DMS114 treated with DMSO at 0.1 percent for 48 hours (cell line): ENCODE measurements around the gene HID1.
"Not testable (repeated sequence)": the region's sequence is repeated elsewhere in the genome, so short reads cannot be mapped to it uniquely, and the experiment has no call there.

Experiments used
- DNase-seq: peaks from one replicate; lab custom pipeline; 2025; ENCODE audit not compliant: unreplicated experiment; lab: John Stamatoyannopoulos, UW

The HID1 gene

DNA sequence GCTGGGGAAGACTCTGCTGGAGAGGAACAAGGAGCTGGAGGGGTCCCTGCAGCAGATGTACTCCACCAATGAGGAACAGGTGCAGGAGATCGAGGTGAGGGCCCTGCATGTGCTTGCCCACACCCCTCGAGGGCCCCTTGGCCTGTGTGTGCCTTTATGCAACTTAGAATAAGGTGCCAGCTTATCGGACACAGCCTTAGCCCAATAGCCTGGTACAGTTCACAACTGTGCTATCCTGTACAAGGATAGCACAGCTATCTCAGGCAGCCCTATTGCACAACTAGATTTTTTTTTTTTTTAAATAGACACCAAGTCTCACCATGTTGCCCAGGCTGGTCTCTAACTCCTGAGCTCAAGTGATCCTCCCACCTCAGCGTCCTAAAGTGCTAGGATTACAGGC lies 27.0 kb upstream of the HID1 start:
- DNase-seq: no peak

DNA sequence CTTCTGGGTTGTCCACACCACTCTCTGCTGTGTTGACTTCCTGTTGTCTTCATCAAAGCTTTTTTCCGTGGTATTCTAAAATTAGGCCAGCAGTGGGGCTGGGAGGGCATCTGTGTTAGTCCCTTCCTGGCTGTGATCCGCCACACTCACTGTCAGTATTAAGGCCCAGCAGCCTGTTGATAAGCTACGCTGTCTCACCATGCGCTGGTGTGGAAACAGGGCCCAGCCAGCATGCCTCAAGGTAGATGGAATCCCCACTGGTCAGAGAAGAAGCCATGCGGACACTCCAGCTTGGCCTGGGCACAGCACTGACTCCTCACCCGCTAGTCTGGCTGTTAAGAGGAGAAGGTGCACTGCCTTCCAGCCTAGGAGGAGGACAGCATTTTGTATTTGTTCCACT lies 26.2 kb upstream of the HID1 start:
- no peak for DNase-seq

DNA sequence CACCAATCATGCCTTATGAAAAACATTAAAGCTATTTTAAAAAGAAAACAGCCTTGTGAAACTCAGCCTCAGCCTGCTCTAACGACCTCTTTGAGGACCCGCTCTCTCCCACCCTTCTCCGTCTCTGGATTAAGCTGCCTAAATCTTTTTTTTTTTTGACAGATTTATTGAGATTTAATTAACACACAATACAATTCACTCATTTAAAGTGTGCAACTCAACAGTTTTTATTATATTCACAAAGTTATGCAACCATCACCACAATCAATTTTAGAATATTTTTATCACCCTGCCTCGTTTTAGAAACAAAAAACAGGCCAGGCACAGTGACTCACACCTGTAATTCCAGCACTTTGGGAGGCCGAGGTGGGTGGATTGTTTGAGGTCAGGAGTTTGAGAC lies 23.3 kb upstream of the HID1 start:
- no peak for DNase-seq

- no peak for DNase-seq
Measured at GRCh38 chr17:74994440-74994839, 21.9 kb upstream of the HID1 start.

DNA sequence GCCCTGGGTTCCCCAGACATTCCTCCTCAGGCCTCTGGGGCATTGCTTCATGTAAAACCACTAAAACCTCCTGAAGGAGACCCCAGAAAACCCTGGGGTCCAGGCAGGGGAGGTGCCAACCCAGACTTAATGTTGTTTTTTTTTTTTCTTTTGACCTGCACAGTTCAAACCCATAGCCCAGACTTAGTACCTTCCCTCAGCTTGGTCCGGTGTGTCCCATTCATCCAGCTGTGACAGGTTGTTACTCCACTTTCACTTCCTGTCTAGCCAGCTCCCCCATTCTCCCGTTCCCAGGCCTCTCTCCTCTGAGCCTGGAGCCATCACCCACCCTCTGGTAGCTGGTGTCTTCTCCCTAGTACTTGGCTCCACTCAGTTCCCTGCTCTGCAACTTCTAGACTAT lies 19.7 kb upstream of the HID1 start:
- DNase-seq: no peak

GRCh38 chr17:74990581-74991105 lies 18.1 kb upstream of the HID1 start:
- DNase-seq: no peak

DNA sequence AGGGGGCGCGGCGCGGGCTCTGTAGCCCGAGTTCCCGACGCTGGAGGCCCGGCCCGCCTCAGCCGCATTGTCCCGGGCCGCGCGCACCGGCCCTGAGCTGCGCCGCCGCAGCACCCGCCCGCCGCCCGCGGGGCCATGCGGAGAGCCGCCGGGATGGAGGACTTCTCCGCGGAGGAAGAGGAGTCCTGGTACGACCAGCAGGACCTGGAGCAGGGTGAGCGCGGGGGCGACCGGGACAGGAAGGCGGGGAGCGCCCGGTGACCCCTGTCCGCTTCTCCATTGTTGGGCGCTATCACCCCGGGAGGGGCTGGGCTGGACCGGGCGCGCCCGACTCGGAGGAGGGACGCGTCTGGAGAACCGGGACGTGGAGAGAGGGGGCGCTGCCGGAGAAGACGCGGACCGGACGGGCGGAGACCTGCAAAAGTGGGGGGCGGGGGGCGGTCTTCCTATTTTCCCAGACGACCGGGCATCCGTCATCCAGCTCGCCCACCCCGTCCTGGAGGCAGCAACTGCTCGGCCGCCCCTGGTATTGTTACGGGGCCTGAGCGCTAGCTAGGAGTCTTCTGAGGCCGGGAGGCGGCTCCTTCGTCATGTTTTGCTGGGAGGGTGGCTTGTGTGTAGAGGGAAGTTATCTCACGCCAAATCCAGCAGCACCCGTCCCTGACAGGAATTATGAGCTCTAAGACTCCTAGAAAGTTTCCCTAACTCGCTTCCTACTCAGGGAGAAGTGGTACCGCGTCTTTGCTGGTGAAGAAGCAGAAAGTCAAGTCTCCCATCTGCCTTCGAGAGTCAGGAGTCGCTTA lies 15.6 kb upstream of the HID1 start:
- DNase-seq: no peak

GRCh38 chr17:74987418-74987908 lies 14.9 kb upstream of the HID1 start, which contains the start of gene CDR2L:
CDR2L (plus strand) TSS chr17:74987632; CDS start chr17:74988044, 412 bp downstream.
- peak; percentile 73 for DNase-seq

DNA sequence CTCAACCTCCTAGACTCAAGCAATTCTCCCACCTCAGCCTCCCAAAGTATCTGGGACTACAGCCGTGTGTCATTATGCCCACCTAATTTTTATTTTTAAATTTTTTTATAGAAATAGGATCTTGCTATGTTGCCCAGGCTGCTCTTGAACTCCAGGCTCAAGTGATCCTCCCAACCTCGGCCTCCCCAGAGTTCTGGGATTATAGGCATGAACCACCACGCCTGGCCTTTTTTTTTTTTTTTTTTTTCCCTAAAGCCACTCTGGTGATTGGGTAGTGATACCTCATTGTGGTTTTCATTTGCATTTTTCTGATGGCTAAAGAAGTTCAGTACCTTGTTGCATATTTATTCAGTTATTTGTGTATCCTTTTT lies 13.6 kb upstream of the HID1 start:
- DNase-seq: no peak

DNA sequence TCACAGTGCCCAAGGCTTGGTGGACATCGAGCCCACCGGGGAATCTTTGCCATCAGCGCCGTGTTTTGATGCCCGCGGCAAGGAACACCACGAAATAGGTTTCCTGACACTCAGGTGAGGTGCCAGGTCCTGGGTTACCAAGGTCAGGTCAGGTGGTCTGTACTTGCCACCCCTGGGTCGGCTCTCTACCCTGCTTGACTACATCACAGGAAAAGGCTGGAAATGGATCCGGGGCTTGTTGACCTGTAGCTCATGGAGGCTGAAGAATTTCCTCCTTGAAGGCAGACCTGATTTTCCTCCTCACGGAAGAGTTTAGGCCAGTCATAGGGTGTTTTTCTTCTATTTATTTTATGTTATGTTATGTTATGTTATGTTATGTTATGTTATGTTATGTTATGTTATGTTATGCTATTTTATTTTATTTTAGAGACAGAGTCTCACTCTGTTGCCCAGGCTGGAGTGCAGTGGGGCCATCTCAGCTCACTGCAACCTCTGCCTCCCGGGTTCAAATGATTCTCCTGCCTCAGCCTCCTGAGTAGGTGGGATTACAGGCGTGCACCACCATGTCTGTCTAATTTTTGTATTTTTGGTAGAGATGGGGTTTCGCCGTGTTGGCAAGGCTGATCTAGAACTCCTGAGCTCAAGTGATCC lies 10.2 kb upstream of the HID1 start:
- not testable (repeated sequence) for DNase-seq

DNA sequence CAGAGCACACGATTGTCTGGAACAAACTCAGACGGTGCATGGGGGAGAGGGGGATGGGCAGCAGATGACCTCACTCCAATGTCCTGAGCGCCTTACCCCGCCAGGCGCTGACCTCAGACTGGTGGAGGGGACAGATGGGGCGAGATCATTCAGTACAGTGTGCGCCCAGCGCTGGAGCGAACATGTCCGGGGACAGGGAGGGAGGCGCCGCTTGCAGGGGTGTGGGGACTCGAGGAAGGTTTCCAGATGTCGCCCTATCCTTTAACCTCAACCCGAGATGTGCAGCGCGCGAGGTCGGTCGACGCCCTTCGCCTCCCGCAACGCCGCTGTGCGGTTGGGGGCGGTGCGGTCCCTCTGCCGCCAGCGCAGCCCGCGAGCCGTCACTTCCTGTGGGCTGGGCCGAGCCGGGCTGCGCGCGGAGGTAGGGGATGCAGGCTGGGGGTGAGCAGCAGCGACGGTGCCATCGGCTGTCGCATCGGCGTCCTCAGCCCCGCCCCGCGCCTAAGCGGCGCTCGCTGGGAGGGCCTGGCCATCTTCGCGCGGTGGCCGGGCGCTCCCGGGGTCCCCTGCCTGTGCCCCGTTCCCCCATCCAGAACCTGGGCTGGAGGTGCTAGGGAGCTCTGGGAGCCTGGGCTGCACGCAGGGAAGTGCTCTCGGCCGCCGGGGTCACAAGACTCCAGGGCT lies 9.6 kb upstream of the HID1 start:
- peak; percentile 35 for DNase-seq

GRCh38 chr17:74981318-74981978 lies 8.9 kb upstream of the HID1 start:
- no peak for DNase-seq

GRCh38 chr17:74979408-74980146 lies 7.0 kb upstream of the HID1 start:
- DNase-seq: no peak

DNA sequence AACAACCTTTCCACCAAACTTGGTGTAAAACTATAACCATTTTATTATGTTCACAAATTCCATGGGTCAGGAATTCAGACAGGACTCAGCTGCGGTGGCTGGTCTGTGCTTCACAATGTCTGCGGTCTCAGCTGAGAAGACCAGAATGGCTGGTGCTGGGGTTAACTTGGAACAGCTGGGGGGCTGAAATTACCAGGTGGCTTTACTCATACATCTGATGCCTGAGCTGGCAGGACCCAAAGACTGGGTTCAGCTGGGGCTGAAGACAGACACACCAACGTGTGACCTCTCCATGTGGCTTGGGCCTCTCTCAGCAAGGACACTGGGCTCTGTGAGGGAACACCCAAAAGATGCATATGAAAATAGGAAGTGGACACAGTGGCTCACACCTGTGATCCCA lies 5.7 kb upstream of the HID1 start:
- no peak for DNase-seq

DNA sequence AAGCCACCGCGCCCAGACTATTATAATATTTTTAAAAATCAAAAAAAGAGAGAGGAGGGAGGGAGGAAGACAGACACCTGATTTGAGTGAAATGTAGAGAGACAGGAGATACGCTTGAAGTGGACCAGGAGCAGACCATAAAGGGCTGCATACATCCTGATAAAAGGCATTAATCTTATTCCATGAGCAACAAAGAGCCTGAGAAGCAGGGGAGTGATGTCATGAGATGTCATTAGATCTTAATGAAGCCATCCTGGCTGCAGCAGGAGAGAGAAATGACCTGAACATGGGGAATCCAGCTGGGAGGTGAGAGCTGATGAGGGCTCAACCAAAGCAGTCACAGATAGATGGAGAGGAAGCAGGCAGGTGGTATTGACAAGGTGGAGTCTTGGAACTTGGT lies 5.2 kb upstream of the HID1 start:
- no peak for DNase-seq

- no peak for DNase-seq
Measured at GRCh38 chr17:74975943-74976342, 3.4 kb upstream of the HID1 start.

DNA sequence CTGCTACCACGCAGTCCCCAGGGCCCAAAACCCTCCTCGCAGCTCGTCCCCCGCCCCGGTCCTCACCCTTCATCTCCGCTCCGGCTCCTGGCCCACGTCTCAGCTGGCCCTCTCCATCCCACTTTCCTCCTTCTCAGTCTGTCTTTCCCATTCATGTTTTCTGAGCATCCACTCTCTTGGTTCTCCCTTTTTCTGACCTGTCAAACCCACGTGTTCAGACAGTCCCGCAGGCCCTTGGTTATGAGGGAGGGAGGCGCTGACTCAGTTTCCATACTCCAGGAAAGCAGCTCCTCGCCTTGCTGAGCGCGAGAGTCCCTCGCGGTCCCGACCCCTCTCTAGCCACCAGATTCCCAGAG lies 392 bp upstream of the HID1 start:
- peak; percentile 28 for DNase-seq

GRCh38 chr17:74971842-74972106 lies 785 bp downstream of the HID1 start:
- DNase-seq: no peak

GRCh38 chr17:74971069-74971841 lies 1.3 kb downstream of the HID1 start:
- DNase-seq: no peak

DNA sequence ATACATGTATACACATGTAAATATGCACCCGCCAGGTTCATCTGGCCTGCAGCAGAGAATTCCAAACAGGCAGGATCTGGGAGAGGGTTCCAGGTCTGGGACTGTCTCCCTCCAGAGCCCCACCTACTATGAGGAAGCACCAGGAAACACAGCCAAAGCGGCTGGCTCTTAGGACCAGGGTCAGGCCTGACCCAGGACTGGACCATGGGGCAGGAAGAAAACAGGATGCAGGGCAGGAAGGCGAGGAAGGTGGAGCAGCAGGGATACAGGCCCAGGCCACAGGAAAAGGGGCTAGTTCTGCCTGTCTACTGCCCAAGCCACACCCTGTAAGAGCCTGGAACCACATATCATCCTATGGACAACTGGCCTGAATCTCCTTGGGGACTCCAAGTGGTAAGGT lies 2.2 kb downstream of the HID1 start:
- no peak for DNase-seq
